Sigmoid colon (tissue), 7 donors: ENCODE data around the gene METRNL. TPM values are rescaled to one million over a fixed set of nuclear protein-coding genes. Genes with fewer than 3 reads are reported as not detected.
"Not testable (repeated sequence)": the region's sequence is repeated elsewhere in the genome, so short reads cannot be mapped to it uniquely, and the experiment has no call there.

Experiments used
- DNase-seq: peaks from one replicate; pipeline ENCODE4 v3.0.0-alpha.2; 2019
- H3K27ac ChIP-seq, 4 donors: fragments of 200-600 bp; sonication (generic); one replicate each; pipeline ENCODE4 v1.5.1; 2016 to 2019; ENCODE audit warnings: mild to moderate bottlenecking in 1 of 4
- H3K27me3 ChIP-seq, 3 donors: fragments of 200-600 bp; sonication (generic); one replicate each; pipeline ENCODE4 v1.5.1; 2019; ENCODE audit warnings: mild to moderate bottlenecking in 1 of 3
- H3K36me3 ChIP-seq, 4 donors: fragments of 200-600 bp; sonication (generic); one replicate each; pipeline ENCODE4 v1.5.1; 2016 to 2019
- H3K4me1 ChIP-seq, 4 donors: fragments of 200-600 bp; sonication (generic); one replicate each; pipeline ENCODE4 v1.5.1; 2017 to 2019
- H3K4me3 ChIP-seq, 4 donors: fragments of 200-600 bp; sonication (generic); one replicate each; pipeline ENCODE4 v1.5.1; 2017 to 2019; ENCODE audit warnings: mild to moderate bottlenecking in 2 of 4, moderate library complexity in 1 of 4
- H3K9me3 ChIP-seq, 4 donors: fragments of 200-600 bp in 3 of 4; sonication (generic) in 3 of 4; one replicate each; pipeline versions ENCODE4 v1.5.1 to v1.6.1; 2013 to 2019
- EP300 ChIP-seq, 4 donors: sonication (generic); formaldehyde crosslinking; IDR thresholded peaks; one replicate each; pipeline ENCODE4 v1.6.1; 2017; ENCODE audit warnings: antibody characterized with exemption in 4 of 4
- POLR2A ChIP-seq, 2 donors: fragments of 450-650 bp; IDR thresholded peaks; one replicate each; pipeline ENCODE4 v1.6.1; 2016; ENCODE audit warnings: antibody characterized with exemption in 2 of 2, mild to moderate bottlenecking in 2 of 2, moderate library complexity in 2 of 2
- POLR2AphosphoS5 ChIP-seq, 4 donors: sonication (generic); formaldehyde crosslinking; IDR thresholded peaks; one replicate each; pipeline ENCODE4 v1.6.1; 2017; ENCODE audit warnings: antibody characterized with exemption in 4 of 4
- WGBS, 2 donors: extraction: QIAGEN DNeasy Blood & Tissue Kit; methylation state at CpG; one replicate each; pipeline ENCODE4 v1.1.7; 2013; 5-methylcytosine and 5-hydroxymethylcytosine counted together
- intact Hi-C: fragments of 100-400 bp; cut with DNase I; formaldehyde crosslinking; loops from one replicate; pipeline ENCODE4 v1.15.1; 2023
- polyA plus RNA-seq, 3 donors: library from polyadenylated mRNA; stranded (reverse); fragments of 200-250 nt; gene quantifications; one replicate each; pipeline ENCODE4 v1.2.3, GENCODE V29; 2013
- total RNA-seq, 4 donors: library from RNA; depleted of rRNA; stranded (reverse); fragments of >200 nt; gene quantifications; one replicate each; pipeline ENCODE4 v1.1.0, GENCODE V29; 2016
- TF ChIP-seq, protein P1 (sequence below), 4 experiments: fragments of 450-650 bp in 3 of 4; fragments of 200-600 bp in 1 of 4; IDR thresholded peaks; one replicate each; pipeline ENCODE4 v1.5.1; 2016 to 2019; ENCODE audit warnings: antibody characterized with exemption in 4 of 4, mild to moderate bottlenecking in 3 of 4, moderate library complexity in 2 of 4
- donor health status: healthy with polysubstance abuse.
- donor health status: Bipolar disorder and iron deficiency.
- donor health status: healthy.

METRNL gene
- total and polyA plus RNA-seq, 7 donors: 26.8 to 116 (median 53.6) TPM

DNA sequence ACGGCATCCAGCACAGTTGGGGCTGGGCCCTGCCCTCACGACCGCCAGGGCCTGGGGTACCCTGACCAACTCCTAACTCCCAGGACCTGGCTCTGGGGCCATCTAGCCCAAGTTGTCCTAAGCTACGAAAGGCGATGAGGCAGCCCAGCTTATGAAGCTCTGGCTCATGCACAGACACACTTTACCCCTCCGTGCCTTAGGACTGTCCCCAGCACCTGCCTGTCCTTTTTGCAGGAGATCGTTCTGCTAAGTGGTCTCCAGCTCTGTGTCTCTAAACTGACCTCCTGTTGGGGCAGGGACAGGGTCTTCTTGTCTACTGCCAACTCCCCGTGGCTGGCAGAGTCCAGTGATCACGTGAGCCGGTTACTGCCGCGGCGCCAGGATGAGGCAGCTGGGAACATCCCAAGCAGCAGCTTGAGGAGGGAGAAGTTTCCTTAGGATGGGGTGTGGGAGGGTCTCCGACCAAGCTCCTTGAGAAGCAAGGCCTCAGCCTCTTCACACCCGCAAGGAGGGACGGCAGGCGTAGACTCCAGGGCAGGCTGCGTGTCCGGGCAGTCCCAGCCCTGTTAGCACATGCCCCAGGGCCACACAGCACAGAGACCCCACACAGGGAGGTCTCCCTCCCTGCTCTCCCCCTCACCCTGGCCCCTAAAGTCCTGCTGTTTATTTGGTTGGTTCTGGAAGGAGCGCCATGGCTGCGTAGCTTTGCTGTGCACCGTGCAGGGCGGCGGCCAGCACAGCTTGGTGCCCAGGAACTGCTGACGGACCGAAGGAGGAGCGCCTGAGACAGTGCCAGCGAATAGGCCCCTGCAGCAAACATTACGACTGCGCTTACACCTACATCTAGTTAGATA, 16.4 kb upstream of the METRNL start:
- DNase-seq: peak; percentile 52
- Histone ChIP-seq H3K4me3 (no peak overlapping the region), H3K27me3 (no peaks in the 10 kb centered on the region), H3K9me3 (no peaks in the 10 kb centered on the region), H3K4me1 (no peaks in the 10 kb centered on the region), H3K36me3 (no peaks in the 10 kb centered on the region), H3K27ac (no peak overlapping the region)
- TF ChIP-seq, protein P1, sequence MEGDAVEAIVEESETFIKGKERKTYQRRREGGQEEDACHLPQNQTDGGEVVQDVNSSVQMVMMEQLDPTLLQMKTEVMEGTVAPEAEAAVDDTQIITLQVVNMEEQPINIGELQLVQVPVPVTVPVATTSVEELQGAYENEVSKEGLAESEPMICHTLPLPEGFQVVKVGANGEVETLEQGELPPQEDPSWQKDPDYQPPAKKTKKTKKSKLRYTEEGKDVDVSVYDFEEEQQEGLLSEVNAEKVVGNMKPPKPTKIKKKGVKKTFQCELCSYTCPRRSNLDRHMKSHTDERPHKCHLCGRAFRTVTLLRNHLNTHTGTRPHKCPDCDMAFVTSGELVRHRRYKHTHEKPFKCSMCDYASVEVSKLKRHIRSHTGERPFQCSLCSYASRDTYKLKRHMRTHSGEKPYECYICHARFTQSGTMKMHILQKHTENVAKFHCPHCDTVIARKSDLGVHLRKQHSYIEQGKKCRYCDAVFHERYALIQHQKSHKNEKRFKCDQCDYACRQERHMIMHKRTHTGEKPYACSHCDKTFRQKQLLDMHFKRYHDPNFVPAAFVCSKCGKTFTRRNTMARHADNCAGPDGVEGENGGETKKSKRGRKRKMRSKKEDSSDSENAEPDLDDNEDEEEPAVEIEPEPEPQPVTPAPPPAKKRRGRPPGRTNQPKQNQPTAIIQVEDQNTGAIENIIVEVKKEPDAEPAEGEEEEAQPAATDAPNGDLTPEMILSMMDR (IDR thresholded peaks at IDR 0.05): no peak
- no peak for TF ChIP-seq EP300 (IDR thresholded peaks at IDR 0.05)
- no peak for TF ChIP-seq POLR2A (IDR thresholded peaks at IDR 0.05)
- no peak for TF ChIP-seq POLR2AphosphoS5 (IDR thresholded peaks at IDR 0.05)
- WGBS, 2 donors: 84 to 86% methylated on average over 30 of the region's 30 CpGs
- intact Hi-C loops: no loop called here

DNA sequence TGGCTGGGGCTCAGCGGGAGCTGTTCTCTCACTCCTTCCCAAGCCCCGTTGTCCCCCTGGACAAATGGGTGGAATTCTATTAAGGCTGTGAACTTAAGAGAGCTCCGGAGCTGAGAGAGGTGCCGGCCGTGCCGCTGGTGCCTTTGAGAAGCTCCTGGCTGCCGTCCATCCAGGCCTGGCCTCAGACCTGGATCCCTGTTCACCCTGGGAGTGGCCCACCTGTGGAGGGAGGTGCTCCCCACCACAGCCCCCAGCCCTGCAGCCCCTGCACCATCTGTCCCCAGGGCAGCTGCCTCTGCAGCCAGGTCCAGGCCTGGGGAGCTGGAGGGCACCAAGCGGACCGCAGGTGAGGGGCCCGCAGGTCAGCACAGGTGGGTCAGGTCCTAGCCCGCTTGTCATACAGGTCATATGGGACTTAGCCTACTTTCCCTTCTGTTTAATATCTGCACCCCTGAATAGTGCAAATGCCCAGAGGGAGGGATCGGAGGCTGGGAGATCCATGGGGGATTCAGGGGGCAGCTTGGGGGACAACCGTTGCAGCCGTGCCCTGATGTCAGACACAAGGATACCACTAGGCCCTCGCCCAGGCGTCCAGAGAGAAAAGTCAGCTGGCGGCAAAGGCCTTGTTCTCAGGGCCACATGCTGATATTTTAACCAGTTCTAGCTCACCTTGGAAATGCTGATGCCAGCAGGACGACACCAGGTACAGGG, 15.2 kb upstream of the METRNL start:
- no peaks in the 10 kb centered on the region for H3K36me3 ChIP-seq

DNA sequence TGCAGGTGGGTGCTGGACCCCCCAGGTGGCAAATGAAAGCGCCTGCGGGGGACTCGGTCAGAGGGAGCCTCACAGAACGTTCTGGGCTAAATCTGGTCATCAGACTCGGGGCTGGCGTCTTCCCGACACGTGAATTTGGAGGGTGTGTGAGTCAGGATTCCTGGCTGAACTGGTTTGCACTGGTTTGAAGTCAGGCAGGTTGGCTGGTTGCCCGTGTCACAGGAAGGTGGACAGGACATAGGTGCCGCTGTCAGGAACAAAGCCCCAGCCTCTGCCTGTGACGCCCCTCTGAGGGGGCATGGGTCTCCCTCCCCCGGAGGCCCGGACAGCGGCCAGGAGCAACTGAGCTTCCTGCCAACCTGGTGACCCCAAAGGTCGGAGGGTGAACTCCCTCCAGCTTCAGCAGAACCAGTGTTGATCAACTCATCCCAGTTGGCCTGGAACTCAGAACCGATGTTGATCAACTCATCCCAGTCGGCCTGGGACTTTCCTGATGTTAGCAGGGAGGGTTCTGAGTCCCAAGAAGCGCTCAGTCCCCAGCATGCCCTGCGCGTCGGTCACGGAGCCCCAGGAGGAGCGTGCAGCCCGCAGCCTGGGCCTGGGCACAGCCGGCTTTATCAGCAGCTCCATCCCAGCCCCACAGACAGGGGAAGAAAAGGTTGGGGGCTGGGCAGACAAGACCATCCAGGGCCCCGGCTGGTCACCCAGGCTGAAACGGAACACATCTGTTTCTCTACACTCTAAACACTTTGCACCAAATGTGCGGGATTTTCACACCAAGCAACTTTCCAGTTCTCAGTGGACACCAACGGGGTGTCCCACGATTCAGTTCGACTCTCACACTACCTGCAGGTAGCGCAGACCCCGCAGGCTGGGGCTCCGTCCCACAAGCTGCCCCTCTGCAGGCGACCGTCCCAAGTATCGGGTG, 14.4 kb upstream of the METRNL start:
- H3K36me3 ChIP-seq: no peaks in the 10 kb centered on the region
- no peak overlapping the region for H3K27ac ChIP-seq
- intact Hi-C loops: no loop called here
- peak; percentile 70 for DNase-seq
- WGBS, 2 donors: 71 to 84% methylated on average over 37 of the region's 37 CpGs
- no peak overlapping the region for H3K4me3 ChIP-seq
- H3K27me3 ChIP-seq: no peaks in the 10 kb centered on the region
- TF ChIP-seq, protein P1 (IDR thresholded peaks at IDR 0.05): no peak
- TF ChIP-seq POLR2A (IDR thresholded peaks at IDR 0.05) (no peak), POLR2AphosphoS5 (IDR thresholded peaks at IDR 0.05) (no peak), EP300 (IDR thresholded peaks at IDR 0.05) (no peak)
- H3K9me3 ChIP-seq: no peaks in the 10 kb centered on the region
- no peaks in the 10 kb centered on the region for H3K4me1 ChIP-seq

More for the DNA sequence above, 15.2 kb upstream of the METRNL start:
- H3K4me1 ChIP-seq: no peaks in the 10 kb centered on the region
- H3K9me3 ChIP-seq: no peaks in the 10 kb centered on the region
- H3K4me3 ChIP-seq: no peak overlapping the region
- H3K27ac ChIP-seq: no peak overlapping the region
- no peaks in the 10 kb centered on the region for H3K27me3 ChIP-seq
- intact Hi-C loops: no loop called here
- TF ChIP-seq POLR2A (IDR thresholded peaks at IDR 0.05) (no peak), POLR2AphosphoS5 (IDR thresholded peaks at IDR 0.05) (no peak), EP300 (IDR thresholded peaks at IDR 0.05) (no peak)
- TF ChIP-seq, protein P1 (IDR thresholded peaks at IDR 0.05): no peak
- WGBS, 2 donors: 92 to 93% methylated on average over 18 of the region's 18 CpGs
- peak; percentile 58 for DNase-seq

DNA sequence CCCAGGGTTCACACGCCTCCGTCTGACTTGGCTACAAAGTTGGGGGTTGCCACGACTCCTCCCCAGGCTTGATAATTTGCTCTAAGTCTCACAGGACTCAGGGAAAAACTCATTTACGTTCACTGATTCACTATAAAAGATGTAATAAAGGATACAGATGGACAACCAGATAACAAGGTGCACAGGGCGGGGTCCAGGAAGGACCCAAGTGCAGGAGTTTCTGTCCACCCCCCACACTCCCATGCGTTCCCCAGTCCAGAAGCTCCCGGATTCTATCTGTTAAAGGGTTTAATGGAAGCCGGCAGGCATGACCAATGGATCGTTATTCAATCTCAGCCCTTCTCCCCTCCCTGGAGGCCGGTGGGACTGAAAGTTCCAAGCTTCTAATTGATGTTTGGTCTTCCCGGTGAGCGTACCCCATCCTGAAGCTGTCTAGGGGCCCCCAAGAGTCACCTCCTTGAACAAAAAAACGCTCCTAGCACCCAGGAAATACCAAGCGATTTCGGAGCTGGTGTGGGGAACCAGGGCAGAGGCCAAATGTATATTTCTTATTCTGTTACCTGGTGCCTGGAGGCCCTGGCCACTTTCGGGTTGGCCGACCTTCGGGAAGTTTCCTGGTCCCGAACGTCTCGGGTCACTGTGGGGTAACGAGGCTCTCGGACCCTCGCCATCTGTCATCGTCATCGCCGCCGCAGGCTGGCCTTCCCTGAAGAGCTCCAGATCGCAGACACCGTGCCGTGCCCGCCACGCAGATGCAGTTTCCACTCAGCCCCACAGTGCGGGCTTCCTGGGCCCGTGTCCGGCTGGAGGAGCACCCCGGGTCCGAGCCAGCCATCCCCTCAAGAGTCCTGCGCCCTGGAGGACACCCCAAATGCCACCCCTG, 13.5 kb upstream of the METRNL start:
- intact Hi-C loops: no loop called here
- Histone ChIP-seq H3K27me3 (no peaks in the 10 kb centered on the region), H3K4me1 (no peaks in the 10 kb centered on the region), H3K9me3 (no peaks in the 10 kb centered on the region), H3K4me3 (no peak overlapping the region), H3K36me3 (no peaks in the 10 kb centered on the region), H3K27ac (no peak overlapping the region)
- 88 to 92% methylated on average over 39 of the region's 39 CpGs for WGBS, 2 donors
- peak; percentile 39 for DNase-seq
- no peak for TF ChIP-seq EP300 (IDR thresholded peaks at IDR 0.05)
- TF ChIP-seq POLR2A (IDR thresholded peaks at IDR 0.05): no peak
- TF ChIP-seq POLR2AphosphoS5 (IDR thresholded peaks at IDR 0.05): no peak
- TF ChIP-seq, protein P1 (IDR thresholded peaks at IDR 0.05): no peak

DNA sequence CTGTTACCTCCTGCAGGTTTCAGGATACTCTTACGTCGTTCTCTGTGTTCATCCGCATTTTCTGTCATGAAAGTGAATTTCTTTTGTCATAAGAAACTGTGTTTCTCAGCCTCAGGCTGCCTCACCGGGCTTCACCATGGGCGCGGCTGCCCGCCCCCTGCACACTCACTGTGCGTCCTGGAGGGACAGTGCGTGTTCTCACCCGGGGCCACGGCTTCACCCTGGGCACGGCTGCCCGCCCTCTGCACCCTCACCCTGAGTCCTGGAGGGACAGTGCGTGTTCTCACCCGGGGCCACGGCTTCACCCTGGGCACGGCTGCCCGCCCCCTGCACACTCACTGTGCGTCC, 12.9 kb upstream of the METRNL start:
- H3K4me1 ChIP-seq, intact Hi-C loops, H3K27me3 ChIP-seq, H3K9me3 ChIP-seq, H3K27ac ChIP-seq, H3K36me3 ChIP-seq, H3K4me3 ChIP-seq, DNase-seq: not testable (repeated sequence)
- WGBS, 2 donors: 81 to 96% methylated on average over 19 of the region's 19 CpGs
